NCI-H345 treated with DMSO at 0.1 percent for 48 hours (cell line): ENCODE measurements around the gene DMPK.

Source experiments
- DNase-seq: peaks from one replicate; lab custom pipeline; 2025; ENCODE audit not compliant: unreplicated experiment; lab: John Stamatoyannopoulos, UW

The DMPK gene

DNA sequence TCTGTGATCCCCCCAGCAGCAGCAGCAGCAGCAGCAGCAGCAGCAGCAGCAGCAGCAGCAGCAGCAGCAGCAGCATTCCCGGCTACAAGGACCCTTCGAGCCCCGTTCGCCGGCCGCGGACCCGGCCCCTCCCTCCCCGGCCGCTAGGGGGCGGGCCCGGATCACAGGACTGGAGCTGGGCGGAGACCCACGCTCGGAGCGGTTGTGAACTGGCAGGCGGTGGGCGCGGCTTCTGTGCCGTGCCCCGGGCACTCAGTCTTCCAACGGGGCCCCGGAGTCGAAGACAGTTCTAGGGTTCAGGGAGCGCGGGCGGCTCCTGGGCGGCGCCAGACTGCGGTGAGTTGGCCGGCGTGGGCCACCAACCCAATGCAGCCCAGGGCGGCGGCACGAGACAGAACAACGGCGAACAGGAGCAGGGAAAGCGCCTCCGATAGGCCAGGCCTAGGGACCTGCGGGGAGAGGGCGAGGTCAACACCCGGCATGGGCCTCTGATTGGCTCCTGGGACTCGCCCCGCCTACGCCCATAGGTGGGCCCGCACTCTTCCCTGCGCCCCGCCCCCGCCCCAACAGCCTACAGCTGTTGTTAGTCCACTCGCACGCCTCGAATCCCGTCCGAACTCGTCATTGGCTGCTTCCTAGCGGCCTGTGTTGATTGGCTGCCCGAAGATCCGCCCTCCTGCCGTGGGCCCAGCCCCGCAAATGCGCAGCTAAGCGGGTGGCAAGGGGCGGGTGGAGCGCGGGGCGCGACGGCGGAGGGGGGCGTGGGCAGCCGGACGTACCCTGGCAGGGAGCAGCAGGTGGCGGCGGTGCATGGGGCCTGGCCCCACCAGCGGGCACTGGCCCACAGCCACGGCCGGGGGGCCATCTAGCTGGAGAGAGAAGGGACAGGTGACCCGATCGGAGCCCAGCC is 11.8 kb downstream of the DMPK start:
- DNase-seq = peak; percentile 88

DNA sequence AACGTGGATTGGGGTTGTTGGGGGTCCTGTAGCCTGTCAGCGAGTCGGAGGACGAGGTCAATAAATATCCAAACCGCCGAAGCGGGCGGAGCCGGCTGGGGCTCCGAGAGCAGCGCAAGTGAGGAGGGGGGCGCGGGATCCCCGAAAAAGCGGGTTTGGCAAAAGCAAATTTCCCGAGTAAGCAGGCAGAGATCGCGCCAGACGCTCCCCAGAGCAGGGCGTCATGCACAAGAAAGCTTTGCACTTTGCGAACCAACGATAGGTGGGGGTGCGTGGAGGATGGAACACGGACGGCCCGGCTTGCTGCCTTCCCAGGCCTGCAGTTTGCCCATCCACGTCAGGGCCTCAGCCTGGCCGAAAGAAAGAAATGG is 12.5 kb downstream of the DMPK start:
- DNase-seq = no peak

DNA sequence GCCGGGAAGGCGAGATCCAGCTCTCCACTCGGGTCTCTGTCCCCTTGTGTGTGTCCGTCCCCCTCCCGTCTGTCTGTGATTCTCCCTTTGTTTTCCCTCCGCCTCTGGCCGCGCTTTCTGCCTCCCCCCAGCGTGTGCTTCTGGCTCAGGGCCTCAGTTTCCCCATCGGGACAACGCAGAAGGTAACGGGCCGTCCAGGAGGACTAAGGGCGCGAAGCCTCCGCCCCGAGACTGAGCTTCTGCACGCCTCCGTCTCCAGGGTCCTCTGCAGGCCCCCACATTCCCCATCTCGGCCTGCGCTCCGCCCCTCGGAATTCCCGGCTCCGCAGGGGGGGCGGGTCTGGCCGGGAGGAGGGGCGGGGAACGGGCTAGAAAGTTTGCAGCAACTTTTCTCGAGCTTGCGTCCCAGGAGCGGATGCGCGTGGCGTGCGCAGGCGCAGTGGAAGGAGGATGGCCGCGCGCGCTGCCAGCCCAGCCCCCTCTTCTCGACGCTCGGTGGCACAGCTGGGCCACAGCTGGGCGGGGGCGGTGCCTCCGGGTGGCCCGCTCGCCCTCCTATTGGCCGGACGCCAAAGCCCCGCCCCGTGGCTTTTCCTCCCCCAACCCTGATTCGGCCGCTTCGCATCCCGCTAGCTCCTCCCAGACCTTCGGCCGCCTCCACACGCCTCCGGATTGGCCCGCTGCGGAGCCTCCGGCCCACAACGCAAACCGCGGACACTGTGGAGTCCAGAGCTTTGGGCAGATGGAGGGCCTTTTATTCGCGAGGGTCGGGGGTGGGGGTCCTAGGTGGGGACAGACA is 13.1 kb downstream of the DMPK start, which contains the start of gene SIX5:
TSS of gene SIX5 (minus strand) at position 269 of the 799 bp plus-strand sequence. CDS start 408 bp downstream, outside the sequence.
- peak; percentile 80 for DNase-seq

DNA sequence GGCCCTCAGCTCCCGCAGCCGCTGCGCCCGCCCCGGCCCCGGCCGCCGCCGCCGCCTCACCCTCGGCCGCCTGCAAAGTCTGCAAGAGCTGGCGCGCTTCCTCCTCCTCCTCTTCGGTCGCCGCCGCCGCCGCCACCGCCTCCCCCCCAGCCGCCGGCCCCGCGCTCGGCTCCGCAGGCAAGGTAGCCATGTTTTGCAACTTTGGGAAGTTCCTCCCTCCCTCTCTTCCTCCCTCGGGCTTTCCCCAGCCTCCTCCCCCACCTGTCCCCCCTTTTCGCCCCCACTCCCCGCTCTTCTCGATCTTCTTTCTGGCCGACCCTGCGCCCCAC is 13.7 kb downstream of the DMPK start:
- DNase-seq = no peak

DNA sequence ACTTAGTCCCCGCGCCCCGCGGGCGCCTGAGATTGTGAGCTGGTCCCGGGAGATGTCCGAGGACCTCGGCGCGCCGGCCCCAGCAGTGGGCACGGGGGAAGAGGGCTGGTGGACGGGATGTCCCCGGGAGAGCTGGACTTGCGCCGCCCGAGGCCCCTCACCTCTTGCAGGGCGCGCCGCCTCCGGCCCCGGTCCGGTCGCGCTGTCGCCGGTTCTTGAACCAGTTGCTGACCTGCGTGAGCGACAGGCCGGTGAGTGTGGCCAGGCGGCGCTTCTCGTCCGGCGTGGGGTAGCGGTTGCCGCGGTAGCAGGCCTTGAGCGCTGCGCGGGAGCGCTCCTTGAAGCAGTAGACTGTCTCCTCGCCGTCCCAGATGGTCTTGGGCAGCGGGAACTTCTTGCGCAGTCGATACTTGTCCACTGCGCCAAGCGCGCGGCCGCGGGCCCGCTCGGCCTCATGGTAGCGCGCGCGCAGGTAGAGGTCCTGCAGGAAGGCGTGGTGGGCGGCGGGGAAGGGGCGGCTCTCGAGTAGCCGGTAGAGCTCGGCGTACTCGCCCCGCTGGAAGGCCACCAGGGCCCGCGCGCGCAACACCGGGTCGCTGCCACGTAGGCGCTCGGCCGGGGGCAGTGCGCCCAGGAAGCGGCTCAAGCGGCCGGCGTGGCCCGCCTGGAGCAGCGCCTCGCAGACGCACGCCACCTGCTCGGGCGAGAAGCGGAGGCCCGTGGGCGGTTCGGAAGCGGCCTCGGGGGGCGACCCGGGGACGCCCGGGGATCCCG is 14.2 kb downstream of the DMPK start:
- no peak for DNase-seq

DNA sequence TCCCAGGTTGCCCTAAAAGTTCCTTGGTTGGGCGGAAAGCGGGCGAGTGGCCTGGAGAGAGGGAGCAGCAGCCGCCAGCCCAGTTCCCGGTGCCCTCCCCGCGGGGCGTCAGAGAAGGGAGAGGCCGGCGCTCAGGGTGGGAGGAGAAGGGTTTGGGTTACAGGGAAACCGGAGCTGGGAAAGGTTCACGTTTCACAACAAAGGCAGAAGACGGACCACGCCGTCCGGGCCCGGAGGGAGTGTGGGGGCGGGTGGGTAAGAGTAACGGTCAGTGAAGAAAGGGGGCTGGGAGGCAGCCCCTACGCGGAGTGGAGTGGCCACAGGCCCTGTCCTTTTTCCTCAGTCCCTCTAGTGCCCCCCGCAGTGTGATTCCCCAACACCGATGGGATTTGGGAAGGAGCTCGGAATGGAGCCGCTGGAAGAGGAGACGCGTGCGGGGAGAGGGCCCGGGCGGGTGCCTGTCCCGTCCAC is 14.8 kb downstream of the DMPK start:
- no peak for DNase-seq

DNA sequence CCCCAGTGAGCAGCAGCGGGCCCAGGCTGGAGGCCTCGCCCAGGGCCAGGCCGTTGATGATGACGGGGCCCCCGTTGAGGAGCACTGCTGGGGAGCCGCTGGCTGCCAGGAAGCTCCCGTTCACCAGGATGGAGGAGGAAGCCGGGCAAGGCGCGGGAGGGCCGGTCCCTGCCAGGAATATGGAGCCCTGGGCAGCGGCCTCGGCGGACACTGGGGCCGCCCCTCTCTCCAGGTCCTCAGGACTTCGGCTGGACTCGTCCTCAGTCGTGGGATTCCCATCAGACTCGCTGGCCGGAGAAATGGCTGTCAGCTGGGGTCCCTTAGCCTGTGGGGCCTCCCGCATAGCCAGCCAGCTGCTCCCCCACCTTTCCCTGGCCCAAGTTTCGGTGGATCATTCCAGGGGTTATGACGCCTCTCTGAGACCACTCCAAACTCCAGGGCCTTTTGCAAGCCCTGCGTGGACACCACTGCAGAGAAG is 15.4 kb downstream of the DMPK start:
- no peak for DNase-seq

DNA sequence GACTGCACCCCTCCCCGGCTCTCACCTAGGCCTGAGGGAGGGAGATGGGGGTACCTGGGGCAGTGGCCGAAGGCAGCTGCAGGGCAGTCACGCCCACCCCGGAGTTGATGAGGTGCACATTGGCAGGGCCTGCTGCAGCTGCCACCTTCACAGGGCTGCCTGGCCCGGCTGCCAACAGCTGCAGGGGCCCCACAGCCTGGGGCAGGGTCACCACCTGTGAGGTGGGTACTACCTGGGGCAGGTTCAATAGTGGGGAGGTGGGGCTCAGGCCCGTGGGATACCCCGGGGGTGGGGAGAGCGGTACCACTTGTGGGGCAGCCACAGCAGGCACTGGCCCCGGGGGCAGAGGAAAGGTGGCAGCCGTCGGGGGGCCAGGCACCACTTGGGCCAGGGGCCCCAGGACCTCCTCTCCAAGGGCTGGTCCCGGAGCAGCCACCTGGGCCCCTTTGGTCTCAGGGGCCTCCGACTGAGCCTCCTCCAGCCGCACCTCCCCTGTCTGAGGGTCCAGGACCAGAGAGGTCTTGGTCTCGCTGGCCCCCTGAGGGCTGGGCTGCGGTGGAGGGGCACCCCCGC is 15.9 kb downstream of the DMPK start:
- no peak for DNase-seq

DNA sequence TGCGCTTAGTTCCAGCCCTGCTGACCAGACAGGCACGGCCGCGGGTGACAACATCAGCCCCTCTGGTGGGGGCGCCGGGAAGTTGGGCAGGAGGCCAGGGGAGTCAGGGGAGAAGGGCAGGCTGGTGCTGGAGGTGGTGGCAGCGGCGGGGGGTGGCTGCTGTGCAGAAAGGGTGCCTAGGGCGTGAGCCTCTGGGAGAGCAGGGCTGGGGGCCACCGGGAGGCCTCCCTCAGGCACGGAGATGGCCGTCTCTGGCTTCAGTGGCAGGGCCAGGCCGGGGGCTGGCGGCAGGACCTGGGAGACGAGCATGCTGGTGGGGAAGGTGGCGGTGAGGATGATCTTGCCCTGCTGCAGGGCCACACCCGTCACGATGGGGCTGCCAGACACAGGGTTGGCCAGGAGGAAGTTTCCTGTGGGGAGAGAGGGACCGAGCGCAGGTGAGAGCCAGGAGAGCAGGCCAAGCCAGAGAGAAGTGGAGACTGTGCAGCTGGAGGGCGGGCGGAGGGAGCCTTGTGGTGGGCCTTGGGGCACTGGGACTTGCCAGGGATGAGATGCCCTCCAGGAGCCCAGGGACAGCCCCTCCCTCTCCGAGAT is 16.5 kb downstream of the DMPK start:
- DNase-seq = no peak

DNA sequence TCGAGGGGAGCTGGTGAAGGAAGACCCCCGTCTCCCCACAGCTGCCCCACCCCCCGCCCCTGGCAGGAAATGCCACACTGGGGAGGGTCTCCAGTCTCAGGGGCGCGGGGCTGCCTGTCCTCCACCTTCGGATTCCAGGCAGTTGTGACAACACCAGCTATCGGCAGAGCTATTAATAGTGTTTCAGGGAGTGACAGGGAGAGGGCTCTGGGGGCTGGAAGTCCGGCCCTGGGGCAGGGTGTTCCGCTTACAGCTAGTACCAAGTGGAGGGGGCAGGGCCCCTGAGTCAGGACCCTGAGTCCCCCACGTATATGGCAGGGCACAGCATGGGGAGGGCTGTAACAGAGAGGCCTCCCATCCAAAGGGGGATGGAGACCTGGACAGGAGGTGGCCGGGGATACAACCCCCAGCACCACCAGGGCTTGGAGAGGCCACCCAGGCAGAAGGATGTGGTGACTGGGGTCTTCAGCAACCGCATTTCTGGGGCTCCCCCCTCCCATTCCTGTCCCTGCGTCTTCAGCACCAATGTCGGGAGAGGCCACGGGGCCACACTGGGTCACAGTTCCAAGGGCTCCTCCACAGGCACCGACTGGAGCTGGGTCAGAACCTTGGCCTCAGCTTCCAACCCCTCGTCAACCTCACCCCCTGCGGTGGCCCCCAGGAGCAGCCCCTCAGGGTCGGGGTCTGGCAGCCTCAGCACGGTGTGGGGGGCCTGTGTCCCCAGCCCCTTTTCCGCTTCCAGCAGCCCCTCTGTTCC is 17.2 kb downstream of the DMPK start:
- no peak for DNase-seq

DNA sequence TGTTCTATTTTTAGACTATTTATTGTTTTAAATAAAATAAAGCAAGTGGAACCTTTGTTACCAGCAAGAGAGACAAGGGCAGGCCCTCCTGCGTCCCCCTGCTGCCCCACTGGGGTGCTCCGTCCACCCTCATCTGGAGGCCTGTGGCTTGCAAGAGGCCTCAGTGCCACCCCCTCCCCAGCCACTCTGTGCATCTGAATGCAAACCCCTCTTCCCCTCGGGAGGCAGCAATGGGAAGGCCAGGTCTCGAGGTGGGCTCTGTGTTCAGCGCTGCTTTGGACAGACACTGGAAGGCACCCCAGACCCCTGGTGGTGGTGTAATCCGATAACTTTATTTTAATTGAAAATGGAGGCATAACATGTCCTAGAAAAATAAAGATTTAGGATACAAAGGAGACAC is 17.8 kb downstream of the DMPK start:
- no peak for DNase-seq

DNA sequence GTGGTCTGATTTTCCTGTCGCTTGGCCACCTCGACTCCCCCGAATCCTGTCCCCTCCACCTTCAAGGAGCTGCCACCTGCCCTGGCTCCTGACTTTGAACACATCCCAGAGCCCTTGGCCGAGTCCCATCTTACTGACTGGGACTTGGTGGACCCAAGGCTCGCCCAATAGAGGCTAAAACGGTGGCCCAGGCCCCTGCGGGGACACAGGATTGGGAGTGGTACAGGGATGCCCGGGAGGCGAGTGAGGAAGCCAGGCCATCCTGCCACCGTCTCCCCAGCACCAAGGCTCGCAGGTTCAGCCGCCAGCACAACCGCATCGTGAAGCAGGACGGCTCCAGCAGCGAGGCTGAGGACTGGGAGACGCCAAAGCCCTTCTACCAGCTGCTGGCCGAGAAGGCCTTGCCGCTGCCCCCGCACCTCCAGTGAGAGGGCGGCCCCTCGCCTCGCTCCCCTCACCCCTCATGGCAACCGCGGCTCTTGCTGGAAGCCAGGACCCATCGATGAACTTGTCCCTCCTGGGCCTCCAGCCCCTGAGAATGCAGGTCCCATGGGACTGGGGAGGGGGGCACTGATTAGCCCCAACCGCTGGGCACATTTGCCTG is 18.5 kb downstream of the DMPK start:
- DNase-seq = no peak

DNA sequence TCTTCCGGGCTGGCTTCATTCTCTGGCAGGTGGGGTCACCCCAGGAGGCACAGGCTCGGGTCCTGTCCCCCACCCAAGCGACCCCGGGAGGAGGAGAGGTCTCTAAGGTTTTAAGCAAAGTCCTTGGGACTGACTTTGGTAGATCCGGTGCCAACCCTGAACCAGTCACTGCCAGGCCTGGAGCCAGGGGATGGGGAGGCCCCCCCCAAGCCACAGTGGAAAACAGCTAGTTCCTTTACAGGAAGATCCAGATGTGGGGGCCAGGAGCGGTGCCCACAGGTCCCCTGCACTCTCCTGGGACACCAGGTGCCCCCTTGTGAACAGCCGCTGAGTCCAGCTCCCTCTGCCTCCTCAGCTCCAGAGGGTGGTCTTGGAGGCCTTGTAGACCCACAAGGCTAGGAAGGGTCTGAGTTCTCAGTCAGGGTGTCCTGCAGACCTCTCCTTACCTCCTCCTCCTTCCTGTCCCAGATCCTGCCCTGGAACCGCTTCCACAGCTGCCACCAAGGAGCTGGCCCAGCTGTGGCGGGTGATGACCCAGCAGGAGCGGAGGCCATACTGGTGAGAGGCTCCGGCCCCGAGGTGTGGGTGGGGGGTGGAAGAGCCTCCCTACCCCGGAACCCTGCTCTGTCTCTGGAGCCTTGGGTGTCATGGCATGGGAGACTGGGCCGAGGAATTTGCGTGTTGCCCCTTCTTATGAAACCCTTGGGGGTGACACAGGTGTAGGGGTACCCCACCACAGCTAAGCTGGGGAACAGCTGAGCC is 19.2 kb downstream of the DMPK start:
- DNase-seq = no peak

DNA sequence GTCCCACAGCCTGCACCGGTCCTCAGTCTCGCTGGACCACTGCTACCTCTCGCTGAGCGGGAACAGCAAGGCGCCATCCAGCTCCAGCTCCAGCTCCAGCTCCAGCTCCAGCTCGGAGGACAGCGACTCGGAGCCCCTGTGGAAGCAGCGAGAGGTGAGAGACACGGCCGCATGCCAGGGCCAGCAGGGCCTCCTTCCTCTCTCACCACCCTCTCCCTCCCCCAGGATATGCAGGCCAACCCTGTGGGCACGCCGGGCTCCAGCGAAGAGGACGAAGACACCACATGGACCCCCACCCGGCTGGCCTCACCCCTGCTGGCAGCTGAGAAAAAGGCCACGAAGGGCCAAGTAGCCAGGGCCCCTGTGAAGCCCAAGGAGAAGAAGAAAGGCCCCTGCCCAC is 20.6 kb downstream of the DMPK start:
- DNase-seq = no peak

DNA sequence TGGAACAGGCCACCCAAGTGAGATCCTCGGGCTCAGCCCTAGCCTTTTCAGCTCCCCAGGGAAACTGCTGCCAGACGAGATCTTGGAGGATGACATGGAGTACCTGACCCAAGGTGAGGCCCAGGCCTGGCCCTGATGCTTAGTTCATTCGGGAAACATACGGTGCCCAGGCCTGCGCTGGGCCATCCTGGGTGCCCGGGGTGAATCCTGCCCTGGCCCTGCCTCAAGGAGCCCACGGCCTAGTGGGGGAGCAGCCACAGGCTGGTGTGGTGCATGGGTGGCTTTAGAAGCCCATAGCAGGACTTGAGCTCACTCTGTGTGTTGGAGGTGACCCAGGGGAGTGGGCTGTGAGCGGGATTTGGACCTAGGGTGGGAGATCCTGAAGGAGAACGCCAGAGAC is 23.4 kb downstream of the DMPK start:
- no peak for DNase-seq

DNA sequence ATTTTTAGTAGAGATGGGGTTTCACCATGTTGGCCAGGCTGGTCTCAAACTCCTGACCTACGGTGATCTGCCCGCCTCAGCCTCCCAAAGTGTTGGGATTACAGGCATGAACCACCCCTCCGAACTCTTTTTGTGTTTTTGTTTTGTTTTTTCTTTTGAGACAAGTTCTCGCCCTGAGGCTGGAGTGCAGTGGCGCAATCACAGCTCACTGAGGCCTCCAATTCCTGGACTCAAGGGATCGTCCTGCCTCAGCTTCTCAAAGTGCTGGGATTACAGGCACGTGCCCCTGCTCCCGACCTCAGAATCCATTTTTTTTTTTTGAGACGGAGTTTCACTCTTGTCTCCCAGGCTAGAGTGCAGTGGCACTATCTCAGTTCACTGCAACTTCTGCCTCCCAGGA is 24.6 kb downstream of the DMPK start:
- no peak for DNase-seq

DNA sequence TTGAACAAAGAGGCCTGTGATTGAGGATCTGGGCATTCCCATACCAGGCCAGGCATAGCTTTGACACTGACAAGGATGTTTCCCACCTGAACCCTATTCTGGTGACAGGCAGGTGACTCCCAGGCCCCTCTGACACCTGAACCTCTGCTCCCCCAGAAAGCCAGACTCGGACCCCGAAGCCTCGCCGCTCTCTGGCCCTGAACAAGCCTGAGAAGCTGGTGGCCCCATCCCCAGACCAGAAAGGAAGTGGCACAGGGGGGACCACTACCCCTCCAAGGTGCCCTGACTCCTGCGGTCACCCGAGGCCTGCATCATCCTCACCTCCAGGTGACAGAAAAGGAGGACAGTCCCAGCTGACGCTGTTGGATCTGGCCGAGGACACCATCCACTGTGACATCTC is 28.0 kb downstream of the DMPK start:
- DNase-seq = no peak

DNA sequence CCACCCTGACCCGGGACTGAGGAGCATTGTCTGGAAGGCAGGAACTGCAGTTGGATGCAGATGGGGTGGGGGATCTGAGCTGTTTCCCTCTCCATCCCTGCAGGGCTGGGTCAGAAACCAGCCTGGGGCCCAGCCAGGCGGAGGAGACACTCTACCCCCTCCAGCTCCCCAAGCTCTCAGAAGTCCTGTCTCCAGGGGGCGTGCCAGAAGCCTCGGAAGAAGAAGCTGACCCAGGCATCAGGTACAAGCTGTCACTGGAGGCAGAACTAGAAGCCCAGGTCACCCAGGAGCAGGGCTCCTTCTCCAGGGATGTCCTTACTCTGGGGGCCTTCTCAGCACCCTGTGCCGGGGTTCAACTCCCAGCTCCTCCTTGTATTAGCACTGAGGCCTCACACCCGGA is 28.7 kb downstream of the DMPK start:
- no peak for DNase-seq

DNA sequence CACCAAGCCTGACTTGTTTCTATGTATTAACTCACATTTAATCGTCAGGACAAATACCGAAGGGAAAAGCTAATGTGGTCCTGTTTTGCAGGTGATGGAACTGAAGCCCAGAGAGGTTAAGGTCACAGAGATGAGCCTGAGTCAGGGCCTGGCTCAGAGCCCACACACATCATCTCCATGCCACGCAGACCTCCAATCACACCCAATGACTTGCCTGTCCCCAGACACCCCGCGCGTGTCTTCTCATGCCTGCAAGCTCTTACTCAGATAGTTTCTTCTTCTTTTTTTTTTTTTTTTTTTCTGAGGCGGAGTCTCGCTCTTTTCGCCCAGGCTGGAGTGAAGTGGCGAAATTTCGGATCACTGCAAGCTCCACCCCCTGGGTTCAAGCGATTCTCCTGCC is 29.7 kb downstream of the DMPK start:
- DNase-seq = no peak
